HG03521 (cell line): ENCODE data around the gene TSSK2.
"Not testable (repeated sequence)": the region's sequence is repeated elsewhere in the genome, so short reads cannot be mapped to it uniquely, and the experiment has no call there.

Source experiments
- ATAC-seq: cut with Tn5 transposase; IDR thresholded peaks from one replicate; pipeline ENCODE4 v1.9.1; 2021; ENCODE audit warnings: mild to moderate bottlenecking, moderate library complexity; ENCODE audit not compliant: unreplicated experiment

TSSK2 gene

DNA sequence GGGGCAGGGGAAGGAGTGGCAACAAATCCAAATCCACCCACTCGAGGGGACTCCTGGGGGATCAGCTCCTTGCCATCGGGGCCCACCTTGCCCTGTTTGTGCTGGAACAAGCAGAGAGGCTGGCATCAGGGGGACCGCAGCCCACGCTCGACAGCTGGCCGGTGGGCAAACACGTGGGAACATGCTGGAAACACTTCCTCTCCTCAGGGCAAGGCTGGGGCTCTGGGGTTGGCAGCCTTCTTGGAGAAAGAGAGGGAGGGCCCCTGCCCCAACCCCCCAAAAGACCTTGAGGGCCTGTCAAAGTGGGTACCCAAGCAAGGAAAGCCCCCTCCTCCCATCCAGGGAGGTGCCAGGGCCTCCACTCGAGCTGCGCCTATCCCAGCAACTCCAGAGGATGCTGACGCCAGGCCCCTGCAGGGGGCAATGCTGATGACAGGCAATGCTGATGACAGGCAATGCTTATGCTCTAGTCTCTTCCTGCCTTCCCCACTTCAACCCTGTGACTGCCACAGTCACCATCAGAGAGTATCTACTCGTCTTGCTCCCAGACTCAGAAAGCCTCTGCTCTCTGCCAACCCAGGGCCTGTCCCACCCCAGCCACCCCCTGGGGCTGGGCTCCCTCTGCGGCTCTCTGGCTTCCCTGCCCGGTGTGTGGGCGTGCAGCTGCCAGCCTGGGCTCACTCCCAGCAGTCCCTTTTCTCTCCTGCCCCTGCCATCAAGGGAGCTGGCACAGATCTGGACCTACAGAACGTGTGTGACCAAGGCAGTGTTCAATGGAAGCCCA is 7.3 kb downstream of the TSSK2 start:
- no peak for ATAC-seq

DNA sequence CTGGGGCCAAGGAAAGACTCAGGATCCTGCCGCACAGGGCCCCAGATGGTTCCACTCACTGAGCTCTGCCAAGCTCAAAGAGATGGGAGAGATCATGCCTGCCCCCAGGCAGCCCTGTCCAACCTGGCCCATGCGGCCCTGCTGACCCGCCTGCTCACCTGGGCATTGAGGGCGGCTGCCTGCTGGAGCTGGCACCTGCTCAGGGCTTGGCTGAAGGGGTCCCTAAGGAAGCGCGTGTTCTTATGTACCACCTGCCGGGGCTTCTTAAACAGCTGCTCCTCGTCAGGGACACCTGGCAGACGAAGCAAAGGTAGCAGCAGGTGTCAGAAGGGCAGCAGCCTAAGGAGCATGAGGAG is 7.9 kb downstream of the TSSK2 start:
- no peak for ATAC-seq

DNA sequence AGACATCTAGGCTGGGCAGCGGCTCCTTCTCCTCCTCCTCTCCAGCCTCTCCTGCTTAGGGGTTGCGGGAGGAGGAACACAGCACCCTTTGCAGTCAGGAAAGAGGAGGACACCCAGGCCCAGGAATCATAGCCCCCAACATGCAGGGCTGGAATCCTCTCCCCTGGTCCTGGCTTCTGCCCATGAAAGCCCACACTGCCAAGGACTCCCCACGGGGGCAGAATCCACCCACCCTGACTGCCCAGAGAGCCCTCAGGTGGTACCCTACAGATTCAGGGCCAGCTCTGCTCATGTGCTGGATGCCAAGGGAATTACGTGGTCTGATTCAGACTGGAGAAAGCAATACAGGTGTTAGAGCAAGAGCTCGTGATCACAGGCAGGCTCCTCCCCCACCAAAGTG is 8.9 kb downstream of the TSSK2 start:
- ATAC-seq = no peak

DNA sequence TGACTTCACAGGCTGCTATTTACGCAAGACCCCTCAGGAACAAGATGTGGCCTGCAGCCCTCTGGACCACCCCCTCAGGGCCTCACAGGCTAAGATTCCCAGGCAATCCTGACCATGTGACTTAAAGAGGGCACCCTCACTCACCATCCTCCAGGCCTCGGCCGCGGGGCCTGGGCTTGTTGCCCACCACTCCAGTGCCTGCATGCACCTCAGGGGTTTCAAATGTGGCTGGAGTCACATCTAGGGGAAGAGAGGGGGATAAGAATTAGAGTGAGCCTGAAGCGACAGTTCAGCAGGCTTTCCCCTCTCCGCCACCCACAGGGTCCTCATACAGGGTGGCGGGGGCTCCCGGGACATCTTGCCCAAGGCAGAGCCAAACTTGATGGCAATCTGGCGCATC is 11.3 kb downstream of the TSSK2 start:
- ATAC-seq = no peak

DNA sequence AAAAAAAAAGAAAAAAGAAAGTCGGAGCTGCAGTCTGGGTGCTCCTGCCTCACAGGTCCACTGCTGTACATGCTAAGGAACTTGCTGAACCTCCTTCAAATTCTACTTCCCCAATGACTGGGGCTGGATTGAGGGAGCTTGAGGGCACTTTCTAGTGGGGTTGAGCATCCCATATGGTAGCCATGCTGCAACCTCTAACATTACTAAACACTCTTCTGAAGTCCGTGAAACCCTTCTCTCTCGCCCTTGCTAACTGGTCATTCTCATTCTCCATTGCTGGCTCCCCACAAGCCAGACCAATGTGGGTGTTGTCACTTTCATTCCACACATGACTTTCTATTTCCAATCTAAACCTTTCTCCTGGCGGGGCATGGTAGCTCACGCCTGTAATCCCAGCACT is 12.1 kb downstream of the TSSK2 start:
- ATAC-seq = no peak

DNA sequence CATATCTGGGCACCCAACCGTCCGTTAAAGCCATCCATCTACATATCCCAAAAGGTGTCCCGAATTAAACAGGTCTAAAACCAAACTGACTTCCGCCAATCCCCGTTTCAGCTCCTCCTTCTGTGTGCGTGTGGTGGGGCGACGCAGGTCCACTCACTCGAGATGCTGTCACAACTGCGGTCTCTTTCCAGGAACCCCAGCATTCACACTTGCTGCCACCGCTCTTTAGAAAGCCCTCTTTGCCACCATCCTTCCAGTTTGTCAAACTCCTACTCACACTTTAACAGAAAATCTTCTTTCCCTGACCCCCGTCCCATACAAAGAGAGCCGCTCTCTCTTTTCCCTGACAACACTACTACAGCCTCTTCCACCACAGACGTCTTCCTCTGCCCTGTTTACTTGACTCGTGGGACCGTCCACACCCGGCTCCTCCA is 12.9 kb downstream of the TSSK2 start:
- ATAC-seq = no peak

DNA sequence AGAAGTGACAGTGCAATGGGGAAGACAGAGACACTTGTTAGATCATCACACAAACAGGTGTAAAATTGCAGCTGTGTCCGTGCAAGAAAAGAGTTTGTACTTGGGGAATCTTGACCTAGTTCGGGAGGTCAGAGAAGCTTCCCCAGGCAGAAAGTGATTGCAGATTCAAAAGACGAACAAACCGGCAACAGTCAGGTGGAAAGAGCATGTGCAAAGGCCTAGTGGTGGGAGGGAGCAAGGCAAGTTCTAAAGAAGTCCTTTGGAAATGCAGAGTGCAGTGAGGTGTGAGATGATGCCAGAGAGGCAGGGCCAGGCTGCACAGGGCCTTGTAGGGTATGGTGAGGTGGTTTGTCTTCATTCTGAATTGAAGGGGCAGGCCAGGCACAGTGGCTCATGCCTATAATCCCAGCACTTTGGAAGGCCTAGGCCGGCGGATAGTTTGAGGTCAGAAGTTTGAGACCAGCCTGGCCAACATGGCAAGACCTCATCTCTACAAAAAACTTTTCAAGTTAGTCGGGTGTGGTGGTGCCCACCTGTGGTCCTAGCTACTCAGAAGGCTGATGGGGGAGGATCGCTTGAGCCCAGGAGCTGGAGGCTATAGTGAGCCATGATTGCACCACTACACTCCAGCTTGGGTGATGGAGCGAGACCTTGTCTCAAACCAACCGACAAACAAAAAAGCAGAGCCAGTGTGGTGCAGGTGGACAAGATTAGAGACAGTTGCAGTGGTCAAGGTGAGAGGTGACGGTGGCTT is 15.3 kb downstream of the TSSK2 start:
- ATAC-seq = no peak

DNA sequence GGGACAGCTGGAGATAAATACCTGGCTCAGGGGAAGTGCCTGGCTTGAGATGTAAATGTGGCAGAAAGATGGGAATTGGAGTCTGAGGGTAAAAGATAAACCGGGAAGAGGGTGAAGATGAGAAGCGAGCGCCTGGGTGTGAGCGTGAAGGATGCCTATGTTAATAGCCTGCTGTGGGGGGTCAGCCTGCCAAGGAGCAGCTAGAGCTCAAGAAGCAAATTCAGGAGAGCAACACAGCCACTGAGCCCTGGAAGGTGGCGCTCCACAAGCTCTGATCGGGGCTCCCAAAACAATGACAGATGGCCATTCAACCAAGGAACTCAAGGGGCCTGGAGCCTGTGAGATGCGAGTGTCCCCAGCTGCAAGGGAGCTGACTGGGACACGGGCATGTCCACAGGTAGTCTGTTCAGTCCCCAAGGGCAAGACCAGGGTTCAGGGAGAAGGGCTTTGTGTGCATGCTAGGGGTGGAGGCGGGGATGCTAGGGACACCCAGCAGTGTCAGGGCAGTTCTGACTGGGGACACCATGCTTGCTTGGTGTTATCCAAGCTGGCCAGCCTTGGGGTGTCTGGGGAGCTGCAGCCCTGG is 16.2 kb downstream of the TSSK2 start:
- ATAC-seq = no peak

DNA sequence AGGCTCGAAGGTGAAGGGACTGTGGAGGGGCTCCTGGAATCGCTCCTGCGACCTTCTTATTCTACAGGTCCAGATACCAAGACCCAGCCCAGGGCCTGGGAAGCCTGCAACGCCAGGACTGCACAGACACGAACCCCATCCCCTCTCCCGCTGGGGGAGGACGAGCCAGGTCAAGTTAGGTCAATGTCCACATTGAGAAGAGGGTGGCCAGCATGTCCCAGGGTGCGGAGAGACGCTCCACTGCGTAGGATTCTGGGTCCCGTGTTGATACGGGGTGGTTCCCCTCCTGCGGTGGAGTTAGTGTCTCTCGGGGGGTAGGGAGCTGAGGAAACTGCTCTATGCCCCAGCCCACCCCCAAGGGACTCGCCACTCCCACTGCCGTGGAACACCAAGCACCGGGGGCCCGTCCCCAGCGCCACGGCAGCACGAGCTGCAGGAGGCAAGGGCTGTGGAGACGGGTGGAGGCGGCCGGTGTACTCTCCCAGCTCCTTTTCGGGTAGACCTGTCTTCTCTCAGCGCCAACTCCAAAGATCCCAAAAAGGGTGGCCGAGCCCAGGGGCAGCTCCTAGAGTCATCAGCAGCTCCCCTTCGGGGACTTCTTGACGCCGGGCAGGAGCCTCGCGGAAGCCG is 17.4 kb downstream of the TSSK2 start:
- no peak for ATAC-seq

DNA sequence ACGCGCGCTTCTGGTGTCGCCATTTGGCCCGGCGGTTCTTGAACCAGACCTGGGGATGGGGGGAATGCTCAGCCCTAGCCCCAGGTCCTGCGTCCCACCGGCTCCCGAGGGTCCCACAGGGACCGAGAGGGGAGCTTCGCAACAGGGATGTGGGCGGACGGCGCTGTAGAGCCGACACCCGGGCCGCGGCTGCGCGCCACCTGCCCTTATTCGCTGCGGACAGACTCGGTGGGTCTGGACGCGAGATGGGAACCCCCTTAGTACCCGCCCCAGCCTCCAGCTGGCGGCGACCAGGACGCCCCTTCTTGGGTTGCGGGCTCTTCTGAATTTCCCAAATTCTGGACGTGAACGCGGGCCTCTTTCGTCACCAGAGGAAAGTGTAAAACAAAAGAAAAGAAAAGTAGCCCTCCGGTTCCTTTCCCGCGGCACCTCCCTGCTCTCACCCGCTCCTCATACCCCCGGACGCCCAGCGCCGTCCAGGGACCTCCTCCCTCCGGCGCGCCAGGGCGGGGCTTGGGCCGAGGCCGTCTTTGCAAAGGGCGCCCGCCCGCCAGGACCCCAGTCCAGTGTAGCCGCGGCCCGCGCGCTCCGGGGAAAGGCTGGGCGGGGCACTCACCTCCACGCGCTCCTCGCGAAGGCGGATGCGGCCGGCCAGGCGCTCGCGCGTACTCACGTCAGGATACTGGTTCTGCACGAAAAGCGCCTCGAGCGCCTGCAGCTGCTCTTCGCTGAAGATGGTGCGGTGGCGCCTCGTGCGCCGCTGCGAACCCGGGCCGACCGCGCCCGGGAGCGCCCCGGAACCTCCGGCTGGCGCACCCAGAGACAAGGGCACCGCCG is 18.2 kb downstream of the TSSK2 start:
- ATAC-seq = no peak

DNA sequence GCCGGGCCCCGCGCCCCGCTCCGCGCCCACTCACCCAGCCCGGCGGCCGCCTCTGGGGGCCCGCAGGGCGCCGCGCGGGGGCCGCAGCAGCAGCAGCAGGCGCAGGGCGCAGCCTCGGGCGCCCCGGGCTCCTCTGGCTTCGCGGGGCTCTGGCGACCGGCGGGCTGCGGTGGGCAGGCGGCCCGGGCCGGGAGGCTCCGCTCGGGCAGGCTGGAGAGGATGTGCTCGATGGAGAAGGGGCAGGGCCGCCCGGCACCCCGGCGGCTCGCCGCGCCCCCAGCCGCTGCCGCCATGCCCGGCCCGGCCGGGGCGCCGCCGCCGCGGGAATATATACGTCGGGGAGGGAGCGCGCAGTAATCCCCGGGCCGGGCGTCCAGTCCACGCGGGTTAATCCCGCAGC is 18.9 kb downstream of the TSSK2 start, which contains the start of gene GSC2:
TSS of gene GSC2 (minus strand) at position 302 of the 400 bp plus-strand sequence. CDS start at position 293, 9 bp downstream.
- ATAC-seq = no peak

DNA sequence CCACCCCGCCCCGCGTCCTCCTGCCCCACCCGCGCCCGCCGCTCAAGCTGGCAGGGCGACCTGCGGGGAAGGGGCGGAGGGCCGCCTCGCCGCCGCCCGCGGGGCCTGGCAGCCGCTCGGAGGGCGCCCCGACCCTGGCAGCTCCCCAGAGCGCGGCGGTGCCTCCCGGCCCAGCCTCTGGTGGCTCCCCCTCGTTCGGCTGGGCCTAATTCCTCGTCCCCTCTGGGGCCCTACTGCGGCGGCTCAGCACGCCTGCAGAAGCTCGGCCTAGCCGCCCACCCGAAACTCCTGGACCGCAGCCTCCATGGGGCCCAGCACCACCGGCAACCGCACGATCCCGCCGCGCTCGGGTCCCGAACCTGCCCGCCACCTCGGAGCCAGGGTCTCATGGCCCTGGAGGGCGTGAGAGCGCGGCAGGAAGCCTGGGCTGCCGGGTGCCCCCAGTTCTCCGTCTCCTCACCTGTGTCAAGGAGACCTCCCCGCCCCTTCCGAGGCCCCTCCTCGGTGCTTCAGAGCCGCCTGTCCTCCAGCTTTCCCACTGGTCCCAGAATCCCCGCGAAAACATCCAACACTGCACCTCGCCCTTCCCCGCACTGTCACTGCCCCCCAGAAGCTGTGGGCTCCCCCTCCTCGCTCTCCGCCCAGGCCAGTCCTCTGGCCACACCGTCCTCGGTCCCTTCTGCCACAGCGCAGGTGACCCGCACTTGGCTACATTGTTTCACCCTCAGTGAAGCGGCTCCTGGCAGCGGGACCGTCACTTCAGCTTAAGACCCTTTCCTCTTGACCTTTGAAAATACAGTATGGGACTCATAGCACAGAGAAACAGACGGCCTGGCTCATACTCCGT is 19.6 kb downstream of the TSSK2 start:
- ATAC-seq = no peak

DNA sequence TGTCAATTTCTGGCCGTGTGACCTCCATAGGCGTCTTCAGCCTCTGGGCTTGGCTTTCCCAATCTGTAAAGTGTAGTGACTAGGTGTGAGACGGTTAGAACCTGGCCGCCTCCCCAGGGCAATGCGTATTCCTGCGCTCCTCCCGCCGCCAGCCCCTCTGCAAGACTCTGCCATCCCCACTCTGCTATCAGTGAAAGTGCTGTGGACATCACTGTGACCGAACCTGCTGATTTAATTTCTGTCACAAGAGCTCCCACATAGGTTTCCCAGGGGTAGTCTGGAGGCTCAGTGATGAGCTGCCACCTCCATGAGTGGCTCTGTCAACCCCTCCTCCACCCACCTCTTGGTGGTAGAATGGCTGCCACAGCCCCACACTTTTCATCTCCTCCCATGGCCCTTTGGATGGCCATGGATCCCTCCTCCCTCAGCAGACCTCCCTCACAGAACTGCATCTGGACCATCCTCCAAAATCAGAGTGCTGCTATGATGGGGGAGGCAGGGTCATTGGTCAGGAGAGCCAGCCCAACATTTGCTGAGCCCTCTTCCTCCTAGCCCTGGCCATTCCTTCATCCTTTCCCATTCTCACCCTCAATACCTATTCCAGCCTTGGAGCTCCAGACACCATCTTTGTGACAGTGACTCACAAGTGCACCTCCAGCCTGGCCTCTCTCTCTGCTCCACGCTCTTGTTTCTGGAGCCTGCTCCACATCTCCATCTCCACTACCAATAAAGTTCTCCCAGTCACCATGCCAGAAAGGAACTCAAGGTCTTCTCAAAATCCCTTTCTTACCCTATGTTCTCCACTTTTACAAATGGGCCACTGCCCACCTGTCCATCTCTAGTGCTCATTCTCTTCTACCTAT is 20.5 kb downstream of the TSSK2 start:
- no peak for ATAC-seq

DNA sequence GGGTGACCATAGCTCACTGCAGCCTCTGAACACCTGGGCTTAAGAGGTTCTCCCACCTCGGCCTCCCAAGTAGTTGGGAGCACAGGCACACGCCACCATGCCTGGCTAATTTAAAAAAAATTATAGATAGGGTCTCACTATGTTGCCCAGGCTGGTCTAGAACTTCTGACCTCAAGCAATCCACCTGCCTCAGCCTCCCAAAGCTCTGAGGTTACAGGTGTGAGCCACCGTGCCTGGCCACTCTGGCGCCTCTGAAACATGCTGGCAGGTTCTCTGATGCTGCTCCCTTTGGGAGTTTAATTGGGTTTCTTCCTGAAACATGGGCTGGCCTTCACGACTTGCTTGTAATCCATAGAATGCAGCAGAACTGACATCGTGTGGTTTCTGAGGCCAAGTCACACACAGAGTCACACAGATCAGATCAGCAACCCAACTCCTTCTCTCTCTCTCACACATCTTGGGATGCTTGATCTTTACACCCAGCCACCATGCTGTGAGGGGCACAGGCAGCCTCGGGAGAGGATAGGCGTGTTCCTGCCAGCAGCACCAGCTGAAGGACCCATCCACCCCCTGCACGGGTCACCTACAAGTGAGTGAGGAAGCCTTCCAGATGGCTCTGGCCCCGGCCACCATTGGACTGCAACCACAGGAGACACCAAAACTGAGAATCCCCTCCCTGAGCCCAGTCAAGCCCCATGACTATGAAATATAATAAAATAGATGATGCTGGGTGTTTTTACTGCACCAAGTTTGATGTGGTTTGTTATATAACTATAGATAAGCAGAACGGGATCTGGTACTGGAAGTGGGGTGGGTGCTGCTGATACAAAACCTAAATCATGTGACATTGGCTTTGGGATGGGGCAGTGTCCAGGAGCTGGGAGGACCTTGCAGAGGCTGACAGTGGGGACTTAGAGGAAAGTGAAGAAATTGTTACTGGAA is 22.1 kb downstream of the TSSK2 start:
- ATAC-seq = no peak

DNA sequence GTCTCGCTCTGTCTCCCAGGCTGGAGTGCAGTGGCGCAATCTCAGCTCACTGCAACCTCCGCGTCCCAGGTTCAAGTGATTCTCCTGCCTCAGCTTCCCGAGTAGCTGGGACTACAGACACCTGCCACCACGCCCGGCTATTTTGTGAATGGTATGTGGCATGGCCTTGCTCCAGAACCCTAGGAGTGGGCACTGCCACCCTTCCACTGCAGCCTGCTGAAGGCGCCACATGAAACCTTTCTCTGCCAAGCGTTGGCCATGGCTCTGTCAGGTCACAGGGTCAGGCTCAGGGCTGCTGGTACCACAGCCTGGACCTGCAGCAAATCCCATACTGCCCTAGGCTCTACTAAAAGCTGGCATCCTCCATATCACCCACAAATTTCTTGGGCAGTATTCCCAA is 25.0 kb downstream of the TSSK2 start:
- not testable (repeated sequence) for ATAC-seq

DNA sequence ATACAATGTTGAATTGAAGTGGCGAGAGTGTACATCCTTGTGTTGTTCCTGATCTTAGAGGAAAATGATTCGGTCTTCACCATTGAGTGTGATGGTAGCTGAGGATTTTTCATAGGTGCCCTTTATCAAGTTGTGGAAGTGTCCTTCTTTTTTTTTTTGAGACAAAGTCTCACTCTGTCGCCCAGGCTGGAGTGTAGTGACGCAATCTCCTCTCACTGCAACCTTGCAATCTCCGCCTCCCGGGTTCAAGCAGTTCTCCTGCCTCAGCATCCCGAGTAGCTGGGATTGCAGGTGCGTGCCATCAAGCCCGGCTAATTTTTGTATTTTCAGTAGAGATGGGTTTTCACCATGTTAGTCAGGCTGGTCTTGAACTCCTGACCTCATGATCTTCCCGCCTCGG is 27.5 kb downstream of the TSSK2 start:
- ATAC-seq = not testable (repeated sequence)

DNA sequence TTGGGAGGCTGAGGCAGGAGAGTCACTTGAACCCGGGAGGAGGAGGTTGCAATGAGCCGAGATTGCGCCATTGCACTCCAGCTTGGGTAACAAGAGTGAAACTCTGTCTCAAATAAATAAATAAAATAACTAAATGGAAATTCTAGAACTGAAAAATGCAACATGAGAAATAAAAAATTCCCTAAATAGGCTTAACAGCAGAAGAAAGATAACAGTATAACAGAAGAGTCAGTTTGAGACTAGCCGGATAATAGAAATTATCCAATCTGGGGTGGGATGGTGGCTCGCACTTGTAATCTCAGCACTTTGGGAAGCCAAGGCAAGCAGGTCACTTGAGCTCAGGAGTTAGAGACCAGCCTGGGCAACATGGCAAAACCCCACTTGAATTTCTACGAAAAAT is 33.3 kb downstream of the TSSK2 start:
- no peak for ATAC-seq

DNA sequence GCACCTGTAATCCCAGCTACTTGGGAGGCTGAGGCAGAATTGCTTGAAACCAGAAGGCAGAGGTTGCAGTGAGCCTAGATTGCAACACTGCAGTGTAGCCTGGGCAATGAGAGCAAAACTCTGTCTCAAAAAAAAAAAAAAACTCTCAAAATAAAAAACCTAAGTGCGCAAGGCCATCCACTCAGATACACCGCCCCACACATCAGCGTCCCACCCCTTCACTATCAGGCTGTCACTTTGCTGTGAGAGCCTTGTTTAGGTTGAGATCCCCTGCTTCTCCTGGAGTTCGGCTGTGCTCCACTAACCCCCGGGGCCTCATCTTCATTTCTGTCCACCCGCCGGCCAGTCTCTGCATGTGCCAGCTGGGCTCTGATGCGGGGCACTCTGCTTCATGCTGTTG is 35.3 kb downstream of the TSSK2 start:
- no peak for ATAC-seq
